ENCODE results near the gene OR2J2.

DNA sequence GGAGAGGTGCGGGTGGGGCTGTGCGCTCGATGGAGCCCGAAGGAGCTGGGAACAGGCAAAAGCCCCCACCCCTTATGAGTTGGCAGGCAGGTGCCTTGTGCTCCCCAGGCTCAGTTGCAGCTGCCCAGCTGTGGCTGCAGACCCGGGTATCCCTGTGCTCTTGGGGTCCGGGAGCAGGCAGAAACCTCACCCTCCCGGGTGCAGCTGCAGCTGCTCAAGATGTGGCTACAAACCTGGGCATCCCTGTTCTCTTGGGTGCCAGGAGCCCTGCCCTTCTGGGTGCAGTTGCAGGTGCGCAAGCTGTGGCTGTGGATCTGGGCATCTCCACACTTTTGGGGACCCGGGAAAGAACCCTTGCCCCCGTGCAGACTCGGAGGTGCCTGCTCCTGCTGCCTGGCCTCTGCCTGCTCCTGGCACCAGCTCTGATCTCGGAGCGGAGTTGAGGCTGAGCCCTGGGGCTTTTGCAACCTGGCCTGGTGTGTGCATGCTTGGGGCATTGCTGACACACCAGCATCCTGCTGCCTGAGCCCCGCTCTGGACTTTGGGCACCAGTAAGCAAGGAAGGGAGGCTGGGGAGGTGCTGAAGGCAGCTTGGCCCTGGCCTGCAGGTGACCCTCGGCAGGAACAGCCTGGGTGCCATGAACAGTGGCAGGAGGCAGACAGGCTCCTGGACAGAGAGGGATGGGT lies 41.2 kb upstream of the OR2J2 start:
- TF ChIP-seq POLR2AphosphoS5 (IDR thresholded peaks at IDR 0.05; ENCODE audit: insufficient read depth in 1 of 2, low read depth in 1 of 2) (no peak), CTCF (IDR thresholded peaks at IDR 0.05) (no peak)
